Activated CD8-positive, alpha-beta memory T cell treated with anti-CD3 and anti-CD28 coated beads, Interleukin-2, amount 50 U/mL, for 24 hours (primary cell): ENCODE results near the gene ARHGAP4.

Source experiments
- DNase-seq: peaks from one replicate; pipeline ENCODE4 v3.0.0-alpha.2; 2020; ENCODE audit errors: extremely low read depth

ARHGAP4 gene

GRCh38 chrX:153927672-153927921 lies 1.5 kb upstream of the ARHGAP4 start:
- DNase-seq = no peak

DNA sequence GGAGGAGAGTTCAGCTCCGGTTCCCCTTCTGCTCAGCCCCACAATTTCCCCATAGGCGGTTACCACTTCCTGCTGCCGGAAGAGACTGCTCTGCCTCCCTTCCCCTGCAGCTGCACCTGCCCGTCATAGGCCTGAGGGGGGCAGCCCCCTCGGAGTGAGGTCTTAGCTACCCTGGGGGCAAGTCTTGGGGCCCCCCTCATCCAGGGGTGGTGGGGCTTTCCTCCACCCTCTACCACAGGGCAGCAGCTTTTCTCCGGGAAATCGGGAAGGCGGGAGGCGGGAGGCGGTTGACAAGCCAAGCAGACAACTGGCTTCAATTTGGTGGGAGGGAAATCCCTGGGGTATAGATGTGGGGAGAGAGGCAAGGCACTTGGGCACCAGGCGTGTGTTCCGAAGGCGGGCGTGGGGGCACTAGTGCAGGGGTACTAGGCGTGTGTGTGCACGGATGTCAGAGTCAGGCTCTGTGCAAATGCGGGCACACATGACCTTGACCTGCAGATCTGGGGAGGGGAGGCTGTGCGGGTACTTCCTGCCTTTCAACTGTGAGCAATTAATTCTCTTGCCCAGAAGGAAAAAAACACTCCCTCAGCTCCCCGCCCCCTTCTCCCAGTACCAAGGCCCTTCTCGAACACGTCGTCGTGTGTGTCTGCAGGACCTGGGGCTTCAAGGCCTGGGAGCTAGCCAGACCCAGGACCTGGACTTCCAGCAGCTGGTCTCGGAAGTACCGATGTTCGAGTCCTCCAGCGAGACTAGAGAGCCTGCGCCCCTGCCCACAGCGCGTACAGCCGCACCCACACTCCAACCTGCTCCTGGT lies 1.0 kb upstream of the ARHGAP4 start:
- no peak for DNase-seq

DNA sequence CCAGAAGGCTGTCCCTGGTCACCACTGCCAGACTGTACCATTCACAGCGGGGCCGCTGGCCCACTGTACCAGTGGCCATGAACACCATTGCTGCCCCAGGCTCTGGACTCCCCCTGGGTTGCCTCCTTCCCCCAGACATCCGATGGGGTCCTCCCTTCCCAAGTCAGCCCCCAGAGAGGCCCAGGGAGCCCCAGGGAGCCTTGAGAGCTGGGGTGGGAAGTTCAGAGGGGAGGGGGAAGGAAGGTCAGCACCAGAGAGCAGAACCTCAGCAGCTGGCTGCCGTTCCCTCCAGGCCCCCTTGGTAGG lies 441 bp upstream of the ARHGAP4 start:
- no peak for DNase-seq

DNA sequence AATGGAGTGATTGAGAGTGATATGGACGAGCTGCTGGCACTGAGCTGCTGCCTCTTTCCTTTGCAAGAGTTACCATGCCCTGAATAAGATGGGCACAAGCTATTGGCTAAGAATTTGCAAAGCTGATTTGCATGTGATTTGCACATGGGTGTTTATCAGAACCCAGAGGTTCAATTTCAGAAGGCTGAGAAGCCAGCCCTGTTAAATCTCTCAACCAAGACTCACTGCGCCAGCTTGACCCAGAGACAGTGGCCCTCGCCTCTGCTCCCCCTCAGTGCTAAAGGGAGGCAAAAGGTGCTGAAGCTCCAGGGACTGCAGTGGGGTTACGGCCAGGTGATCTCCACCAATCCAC lies 701 bp downstream of the ARHGAP4 start:
- DNase-seq = no peak

DNA sequence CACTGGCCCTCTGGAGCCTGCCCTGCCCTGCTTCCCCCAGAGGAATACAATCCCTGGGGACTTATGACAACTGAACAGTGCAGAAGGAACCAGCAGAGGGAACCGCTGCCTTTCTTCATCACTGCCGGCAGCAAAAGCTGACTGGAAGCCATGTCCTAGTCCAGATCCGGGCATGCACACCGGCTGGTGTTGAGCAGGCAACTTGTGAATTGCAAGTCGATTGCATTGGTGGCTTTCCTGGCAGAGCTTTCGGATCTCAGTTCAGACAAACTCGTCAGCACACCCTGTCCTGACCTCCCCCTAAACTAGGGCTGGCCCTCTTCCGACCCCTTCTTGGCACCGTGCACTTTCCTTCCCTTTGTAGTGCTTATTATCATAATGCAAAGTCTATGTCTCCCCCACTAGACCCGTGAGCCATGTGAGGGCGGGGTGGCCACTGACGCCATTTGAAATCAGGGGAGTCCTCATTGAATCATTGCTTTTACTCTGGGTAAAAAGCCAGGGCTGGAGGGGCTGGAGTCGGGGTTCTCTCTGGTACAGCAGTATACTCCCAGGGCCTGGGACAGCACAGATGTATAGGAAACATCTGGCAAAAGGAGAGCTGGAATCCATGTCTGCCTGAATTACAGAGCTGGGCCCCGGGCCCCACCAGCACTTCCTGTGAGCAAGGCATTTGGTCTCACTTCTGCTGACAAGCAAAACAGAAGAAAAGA lies 1.8 kb downstream of the ARHGAP4 start:
- no peak for DNase-seq

DNA sequence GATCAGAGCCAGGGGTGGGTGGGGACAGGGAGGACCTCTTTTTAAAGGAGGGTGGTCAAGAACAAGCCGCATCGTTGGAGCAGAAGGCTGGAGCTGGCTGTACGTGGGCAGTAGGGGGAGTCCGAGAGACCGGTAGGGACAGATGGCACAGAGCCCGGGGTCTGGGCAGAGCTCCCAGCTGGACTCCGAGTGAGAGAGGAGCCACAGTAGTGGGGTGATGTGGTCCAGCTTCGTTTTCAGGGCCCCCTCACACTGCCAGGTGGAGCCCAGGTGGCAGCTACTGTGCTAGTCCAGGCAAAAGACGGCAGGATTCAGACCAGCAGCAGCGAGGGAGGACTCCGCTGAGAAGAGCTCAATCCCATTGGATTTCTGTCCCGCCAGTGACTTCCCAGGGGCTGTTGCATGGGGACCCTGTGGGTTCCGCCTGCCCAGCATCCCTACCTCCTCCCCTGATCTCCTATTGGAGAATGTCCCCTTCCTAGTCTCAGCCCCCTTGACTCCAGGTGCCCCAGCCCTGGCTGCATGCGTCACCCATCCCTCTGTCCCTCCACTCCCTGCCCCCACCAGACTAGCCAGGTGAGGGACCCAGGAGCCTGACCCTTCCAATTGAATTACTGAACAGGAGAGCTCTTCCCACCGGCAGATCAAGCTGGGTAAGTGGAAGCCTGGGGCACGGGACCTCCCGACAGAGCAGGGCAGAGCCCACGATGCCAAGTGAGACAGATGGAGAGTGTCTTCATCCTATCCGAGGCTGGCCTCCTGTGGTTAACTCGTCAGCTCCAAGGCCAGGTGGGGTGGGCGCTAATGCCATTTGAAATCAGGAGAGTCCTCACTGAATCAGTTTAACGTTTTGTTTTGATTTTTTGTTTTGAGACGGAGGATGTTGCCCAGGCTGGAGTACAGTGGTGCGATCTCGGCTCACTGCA lies 2.9 kb downstream of the ARHGAP4 start:
- DNase-seq = no peak

- no peak for DNase-seq
Observed at GRCh38 chrX:153921511-153922446, 4.3 kb downstream of the ARHGAP4 start.

GRCh38 chrX:153921070-153921469 lies 5.0 kb downstream of the ARHGAP4 start:
- DNase-seq = no peak

DNA sequence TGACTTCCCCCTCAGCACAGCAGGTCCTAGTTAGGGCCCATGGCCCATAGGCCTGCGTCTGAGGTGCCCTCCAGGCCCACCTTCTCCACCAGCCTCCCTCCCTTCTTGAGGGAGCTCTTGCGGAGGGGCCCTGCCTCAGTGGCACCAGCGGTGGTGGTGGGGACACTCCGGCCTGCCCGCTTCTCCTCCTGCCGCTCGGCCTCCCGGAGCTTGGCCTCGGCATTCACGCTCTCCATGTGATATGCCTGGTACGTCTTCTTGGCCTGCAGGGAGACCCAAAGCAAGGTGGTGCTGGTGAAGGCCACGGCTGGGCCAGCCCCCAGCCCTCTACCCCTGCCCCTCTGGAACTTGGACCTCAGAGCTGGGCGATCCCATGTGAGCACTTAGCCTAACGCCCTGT lies 5.5 kb downstream of the ARHGAP4 start:
- DNase-seq = no peak

DNA sequence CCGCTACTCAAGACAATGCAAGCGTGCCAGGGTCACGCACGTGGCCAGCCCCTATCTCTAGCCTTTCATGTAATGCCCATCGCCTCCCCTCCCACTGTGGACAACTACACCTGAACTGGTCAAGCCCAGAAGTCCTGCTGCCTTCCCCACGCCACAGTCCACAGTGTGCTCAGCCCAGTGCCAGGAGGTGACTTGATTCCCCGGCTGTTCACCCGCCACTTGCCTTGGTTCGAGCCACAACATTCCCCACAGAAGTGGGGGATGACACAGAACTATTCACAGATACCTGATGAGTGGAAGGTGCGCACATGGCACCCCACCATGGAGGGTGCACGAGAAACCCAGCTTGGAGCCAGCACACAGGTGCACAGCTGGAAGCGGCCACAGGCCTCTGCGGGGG lies 6.8 kb downstream of the ARHGAP4 start:
- no peak for DNase-seq

- no peak for DNase-seq
Observed at GRCh38 chrX:153917869-153918268, 8.2 kb downstream of the ARHGAP4 start.

- DNase-seq = no peak
Observed at GRCh38 chrX:153913701-153914100, 12.4 kb downstream of the ARHGAP4 start.

GRCh38 chrX:153913211-153913610 lies 12.9 kb downstream of the ARHGAP4 start:
- DNase-seq = no peak

GRCh38 chrX:153911798-153912197 lies 14.3 kb downstream of the ARHGAP4 start:
- no peak for DNase-seq

GRCh38 chrX:153910446-153910845 lies 15.6 kb downstream of the ARHGAP4 start:
- DNase-seq = no peak

DNA sequence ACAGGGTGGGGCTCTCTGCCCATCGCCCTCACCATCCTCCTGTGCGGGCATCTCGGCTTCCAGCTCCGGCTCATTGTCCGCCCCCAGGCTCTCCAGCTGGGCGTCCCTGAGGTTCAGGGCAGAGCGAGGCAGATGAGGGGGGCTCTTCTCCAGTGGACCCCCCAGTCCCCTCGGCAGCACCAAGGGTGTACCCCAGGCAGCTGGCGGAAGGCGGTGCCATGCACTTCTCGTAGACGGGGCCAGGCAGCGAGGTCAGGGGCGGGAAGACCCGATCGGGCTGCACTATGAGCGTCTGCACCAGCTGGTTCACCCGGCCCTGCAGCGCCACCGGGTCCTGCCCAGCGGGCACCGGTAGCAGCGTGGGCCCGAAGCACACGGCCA lies 16.1 kb downstream of the ARHGAP4 start:
- DNase-seq = no peak

- DNase-seq = no peak
Observed at GRCh38 chrX:153909024-153909979, 16.8 kb downstream of the ARHGAP4 start.

DNA sequence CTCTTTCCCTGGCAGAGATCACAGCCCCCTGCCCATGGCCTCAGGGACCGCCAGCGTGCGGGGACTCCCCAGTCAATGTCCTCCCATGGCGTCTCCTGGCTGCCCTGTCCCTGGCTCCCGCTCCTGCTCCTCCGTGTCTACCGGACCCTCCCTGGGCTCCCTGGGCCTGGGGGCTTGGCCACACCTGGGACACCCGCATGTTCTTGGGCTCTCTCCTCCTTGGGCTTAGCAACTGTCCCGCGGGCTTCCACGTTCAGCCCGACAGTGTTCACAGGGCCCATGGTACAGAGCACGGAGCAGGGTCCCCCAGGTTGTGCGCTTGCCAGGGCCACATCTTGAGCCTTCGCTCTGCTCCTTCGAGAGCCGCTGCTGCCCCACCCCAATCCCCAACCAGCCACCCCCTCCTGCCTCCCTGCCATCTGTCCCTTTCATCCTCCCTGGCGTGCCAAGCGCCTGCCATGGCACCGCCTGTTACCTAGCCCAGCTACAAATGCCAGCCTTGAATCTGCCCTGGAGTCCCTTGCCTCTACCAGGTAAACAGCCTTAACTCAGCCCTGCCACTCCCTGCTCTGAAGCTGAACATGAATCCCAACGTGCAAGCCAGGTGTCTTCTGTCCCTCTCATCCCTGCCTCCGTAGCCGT lies 17.7 kb downstream of the ARHGAP4 start:
- DNase-seq = no peak

- DNase-seq = no peak
Observed at GRCh38 chrX:153907456-153907855, 18.6 kb downstream of the ARHGAP4 start.
